HG02840 (cell line): Measurements from ENCODE around the gene SLC9A9.
"Not testable (repeated sequence)": the region's sequence is repeated elsewhere in the genome, so short reads cannot be mapped to it uniquely, and the experiment has no call there.

ENCODE experiments used
- ATAC-seq: cut with Tn5 transposase; IDR thresholded peaks from one replicate; pipeline ENCODE4 v1.9.1; 2021; ENCODE audit warnings: mild to moderate bottlenecking, moderate library complexity, moderate number of reproducible peaks; ENCODE audit not compliant: unreplicated experiment, low FRiP score

The SLC9A9 gene

DNA sequence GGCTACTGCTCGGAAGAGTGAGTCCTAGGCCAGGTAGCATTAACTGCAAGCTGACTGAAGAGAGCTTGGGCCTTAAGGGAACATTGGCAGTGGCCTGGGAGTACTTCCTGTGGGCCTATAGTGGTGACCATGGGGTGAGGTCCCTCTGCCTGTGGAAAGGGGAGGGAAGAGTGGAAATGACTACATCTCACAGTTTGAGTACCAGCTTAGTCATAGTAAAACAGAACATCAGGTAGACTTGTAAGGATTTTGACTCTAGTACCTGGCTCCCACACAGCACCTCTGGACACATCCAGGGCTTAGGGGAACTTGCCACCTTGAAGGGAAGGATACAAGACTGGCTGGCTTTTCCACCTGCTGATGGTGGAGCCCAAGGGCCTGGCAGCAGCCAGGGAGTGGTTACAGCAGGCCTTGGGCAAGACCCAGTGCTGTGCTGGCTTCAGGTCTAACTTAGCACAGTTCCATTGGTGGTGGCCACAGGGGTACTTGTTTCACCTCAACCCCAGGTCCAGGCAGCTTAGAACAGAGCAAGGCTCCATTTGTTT, 147.8 kb downstream of the SLC9A9 start:
- no peak for ATAC-seq

DNA sequence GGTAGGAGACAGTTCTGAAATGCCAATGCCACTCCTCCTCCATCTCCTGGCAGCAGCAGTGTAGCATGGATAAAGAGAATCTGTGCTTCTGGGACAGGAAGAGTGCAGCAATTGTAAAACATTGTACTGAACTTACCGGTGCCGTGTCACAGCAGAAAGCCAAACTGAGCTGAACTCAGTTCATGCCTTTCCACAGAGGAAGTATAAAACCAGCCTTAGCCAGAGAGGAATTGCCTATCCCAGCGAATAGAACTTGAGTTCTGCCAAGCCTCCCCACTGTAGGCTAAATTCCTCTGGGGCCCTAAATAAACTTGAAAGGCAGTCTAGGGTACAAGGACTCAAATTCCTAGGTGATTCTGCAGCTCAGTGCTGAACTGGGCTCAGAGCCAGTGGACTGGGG, 148.8 kb downstream of the SLC9A9 start:
- no peak for ATAC-seq

GRCh38 chr3:143698682-143699303, 149.5 kb downstream of the SLC9A9 start:
- no peak for ATAC-seq

GRCh38 chr3:143697975-143698374, 150.3 kb downstream of the SLC9A9 start:
- ATAC-seq, result no peak

DNA sequence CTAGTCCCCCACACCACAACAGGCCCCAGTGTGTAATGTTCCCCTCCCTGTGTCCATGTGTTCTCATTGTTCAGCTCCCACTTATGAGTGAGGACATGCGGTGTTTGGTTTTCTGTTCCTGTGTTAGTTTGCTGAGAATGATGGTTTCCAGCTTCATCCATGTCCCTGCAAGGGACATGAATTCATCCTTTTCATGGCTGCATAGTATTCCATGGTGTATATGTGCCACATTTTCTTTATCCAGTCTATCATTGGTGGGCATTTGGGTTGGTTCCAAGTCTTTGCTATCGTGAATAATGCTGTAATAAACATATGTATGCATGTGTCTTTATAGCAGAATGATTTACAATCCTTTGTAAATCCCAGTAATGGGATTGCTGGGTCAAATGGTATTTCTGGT, 152.9 kb downstream of the SLC9A9 start:
- not testable (repeated sequence) for ATAC-seq

GRCh38 chr3:143693506-143693905, 154.8 kb downstream of the SLC9A9 start:
- no peak for ATAC-seq

- ATAC-seq, result no peak
These were observed 161.6 kb downstream of the SLC9A9 start for GRCh38 chr3:143686638-143687197.

GRCh38 chr3:143685491-143685890, 162.8 kb downstream of the SLC9A9 start:
- no peak for ATAC-seq

- ATAC-seq, result no peak
These were observed 170.8 kb downstream of the SLC9A9 start for GRCh38 chr3:143677430-143677829.

DNA sequence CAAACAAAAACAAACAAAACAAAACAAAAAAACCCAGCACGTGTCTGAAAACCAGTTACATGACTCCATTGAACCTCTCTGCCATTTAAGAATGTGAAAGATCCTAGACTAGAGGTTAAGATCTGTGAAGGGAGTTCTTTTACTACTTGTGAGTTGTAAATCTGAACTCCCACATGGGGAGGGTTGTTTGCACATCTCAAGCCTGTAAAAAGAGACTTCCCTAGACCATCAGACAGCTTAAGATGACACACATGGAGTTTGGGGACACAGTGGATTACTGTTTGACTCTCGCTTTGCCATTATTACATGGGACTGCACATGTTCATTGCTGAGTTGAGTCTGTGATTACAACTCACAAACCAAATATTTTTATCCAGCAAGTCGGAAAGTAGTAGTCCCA, 171.5 kb downstream of the SLC9A9 start:
- ATAC-seq, result no peak

GRCh38 chr3:143676021-143676420, 172.2 kb downstream of the SLC9A9 start:
- ATAC-seq, result no peak

- ATAC-seq, result peak; percentile 39
These were observed 173.9 kb downstream of the SLC9A9 start for GRCh38 chr3:143674100-143674968.

GRCh38 chr3:143672396-143673165, 175.7 kb downstream of the SLC9A9 start:
- ATAC-seq, result no peak

DNA sequence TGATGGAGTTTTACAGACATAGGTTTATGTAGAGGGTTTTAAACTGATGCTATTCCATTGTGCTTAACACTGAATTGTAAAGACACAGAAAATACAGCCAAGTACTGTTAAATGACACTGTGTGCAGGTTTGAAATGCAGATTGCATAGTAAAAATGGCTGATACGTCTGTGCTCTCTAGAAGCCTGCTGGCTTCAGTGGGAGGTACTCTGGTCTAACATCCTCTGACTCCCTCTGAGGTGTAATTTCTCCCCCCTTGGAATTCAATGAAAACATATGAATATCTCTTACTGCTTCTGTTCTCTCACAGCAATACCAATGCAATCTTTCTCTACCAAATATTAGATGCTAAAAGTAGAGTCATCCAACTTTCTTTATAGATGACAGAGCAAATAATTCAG, 176.6 kb downstream of the SLC9A9 start:
- ATAC-seq, result no peak

- ATAC-seq, result peak; percentile 94
These were observed 179.1 kb downstream of the SLC9A9 start for GRCh38 chr3:143668924-143669790.

- ATAC-seq, result no peak
These were observed 179.9 kb downstream of the SLC9A9 start for GRCh38 chr3:143668385-143668784.

DNA sequence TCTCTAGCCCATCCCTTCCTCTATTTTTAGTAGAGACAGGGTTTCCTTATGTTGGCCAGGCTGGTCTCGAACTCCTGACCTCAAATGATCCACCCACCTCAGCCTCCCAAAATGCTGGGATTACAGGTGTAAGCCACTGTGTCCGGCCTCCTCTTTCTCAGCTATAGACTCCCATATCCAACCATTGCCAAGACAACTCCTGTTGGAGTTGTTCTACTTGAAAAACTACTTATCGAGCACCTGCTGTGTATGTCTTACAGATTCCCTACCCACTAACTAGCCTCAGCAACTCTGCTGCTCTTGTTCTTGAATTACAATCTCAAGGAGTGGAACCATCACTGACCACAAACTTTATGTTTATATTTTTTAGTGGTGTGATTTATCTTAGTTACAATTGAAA, 186.6 kb downstream of the SLC9A9 start:
- no peak for ATAC-seq

GRCh38 chr3:143658861-143659260, 189.4 kb downstream of the SLC9A9 start:
- ATAC-seq, result no peak

DNA sequence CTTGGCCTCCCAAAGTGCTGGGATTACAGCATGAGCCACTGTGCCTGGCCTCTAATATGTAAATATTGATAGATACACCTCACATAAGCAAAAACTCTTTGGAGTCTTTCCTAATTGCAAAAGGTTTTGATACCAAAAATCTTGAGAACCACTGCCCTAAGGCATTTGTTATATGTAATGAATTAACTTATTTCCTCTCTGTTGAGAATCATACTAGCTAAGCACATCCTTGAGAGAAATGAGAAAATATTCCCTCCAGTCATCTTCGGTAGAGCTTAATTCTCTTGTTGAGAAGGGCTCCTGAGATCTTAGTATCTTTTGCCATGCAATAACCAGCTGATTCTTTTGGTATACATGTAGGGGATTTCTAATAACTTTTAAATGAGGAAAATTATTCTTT, 190.2 kb downstream of the SLC9A9 start:
- ATAC-seq, result no peak

- no peak for ATAC-seq
These were observed 190.9 kb downstream of the SLC9A9 start for GRCh38 chr3:143657391-143657790.
